Measurements from ENCODE around the gene HDAC1.
"Not testable (repeated sequence)": the region's sequence is repeated elsewhere in the genome, so short reads cannot be mapped to it uniquely, and the experiment has no call there.

HDAC1 gene

DNA sequence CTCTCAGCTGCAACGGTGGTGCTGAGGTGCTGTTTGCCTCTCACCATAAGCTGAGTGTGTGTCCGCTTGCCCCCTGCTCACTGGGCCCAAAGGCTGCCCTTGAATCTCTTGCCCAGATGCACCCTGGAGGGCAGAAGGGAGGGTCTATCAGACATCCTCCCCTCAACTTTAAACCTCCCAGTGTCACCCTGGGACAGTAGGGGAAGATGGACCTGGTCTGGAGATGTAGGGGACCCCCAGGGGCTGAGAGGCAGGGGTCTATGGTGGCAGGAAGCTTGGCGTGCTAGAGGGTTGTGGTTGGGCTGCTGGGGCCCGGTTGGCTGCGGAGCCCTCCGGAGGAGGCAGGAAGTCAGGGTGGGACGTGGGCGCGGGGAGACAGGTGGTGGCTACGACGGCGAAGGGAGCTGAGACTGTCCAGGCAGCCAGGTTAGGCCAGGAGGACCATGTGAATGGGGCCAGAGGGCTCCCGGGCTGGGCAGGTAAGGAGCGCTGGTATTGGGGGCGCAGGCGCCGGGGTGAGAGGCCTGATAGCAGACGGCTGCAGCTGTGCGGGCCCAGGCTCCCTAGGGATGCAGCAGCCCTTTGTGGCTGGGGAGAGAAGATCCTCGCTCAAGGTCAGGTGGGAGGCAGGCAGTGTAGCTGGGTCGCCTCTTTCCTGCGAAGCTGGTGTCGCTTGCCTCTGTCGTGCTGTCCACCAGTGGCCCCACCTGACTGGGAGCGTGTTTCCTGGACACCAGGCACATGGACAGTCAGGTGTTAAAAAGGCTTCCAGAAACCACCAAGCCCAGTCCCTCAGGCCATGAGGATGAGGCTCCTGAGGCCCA is 40.8 kb upstream of the HDAC1 start, which contains the start of gene LCK:
Gene LCK (plus strand): TSS at position 373 of the 824 bp plus-strand sequence. CDS start 23,065 bp downstream, outside the sequence.
- TF ChIP-seq, protein P1, sequence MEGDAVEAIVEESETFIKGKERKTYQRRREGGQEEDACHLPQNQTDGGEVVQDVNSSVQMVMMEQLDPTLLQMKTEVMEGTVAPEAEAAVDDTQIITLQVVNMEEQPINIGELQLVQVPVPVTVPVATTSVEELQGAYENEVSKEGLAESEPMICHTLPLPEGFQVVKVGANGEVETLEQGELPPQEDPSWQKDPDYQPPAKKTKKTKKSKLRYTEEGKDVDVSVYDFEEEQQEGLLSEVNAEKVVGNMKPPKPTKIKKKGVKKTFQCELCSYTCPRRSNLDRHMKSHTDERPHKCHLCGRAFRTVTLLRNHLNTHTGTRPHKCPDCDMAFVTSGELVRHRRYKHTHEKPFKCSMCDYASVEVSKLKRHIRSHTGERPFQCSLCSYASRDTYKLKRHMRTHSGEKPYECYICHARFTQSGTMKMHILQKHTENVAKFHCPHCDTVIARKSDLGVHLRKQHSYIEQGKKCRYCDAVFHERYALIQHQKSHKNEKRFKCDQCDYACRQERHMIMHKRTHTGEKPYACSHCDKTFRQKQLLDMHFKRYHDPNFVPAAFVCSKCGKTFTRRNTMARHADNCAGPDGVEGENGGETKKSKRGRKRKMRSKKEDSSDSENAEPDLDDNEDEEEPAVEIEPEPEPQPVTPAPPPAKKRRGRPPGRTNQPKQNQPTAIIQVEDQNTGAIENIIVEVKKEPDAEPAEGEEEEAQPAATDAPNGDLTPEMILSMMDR (IDR thresholded peaks at IDR 0.05; ENCODE audit: low read depth, low read length) = no peak
- no peak for DNase-seq (ENCODE audit: extremely low read depth, low read depth)

DNA sequence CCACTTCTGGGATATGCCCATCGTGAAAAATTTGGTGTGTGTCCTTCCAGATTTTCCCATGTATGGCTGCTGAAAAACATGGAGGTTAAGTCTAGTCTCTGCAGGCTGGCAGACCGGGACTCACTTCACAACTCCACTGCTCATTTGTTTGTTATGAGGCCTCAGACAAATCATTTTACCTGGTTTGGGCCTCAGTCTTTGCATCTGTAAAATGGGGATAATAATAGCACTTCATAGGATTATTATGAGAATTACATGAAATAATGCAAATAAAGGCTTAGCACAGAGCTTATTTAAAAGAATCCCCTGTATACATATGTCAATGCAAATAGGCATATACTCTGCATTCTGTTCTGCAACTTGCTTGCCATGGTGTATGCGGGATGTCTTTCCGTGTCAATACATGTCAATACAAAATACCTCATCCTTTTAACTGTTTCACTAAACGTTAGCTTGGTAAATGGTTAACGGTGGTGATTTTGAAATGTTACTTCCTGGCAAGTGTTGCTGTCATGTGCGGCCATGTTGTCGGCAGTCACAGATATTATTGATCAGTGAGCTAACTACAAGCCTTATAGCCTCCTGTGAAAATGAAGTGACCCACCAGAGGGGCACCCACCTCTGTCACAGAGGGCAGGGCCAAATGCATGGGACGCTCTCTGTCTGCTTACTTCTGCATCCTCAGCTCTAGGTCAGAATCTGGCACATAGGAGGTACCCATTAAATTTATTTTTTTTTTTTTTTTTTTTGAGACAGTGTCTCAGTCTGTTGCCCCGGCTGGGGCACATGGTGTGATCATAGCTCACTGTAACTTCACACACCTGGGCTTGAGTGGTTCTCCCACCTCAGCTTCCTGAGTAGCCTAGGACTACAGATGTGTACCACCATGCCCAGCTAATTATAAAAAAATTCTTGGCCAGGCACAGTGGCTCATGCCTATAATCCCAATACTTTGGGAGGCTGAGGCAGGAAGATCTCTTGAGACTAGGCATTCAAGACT is 36.5 kb upstream of the HDAC1 start:
- TF ChIP-seq, protein P1 (IDR thresholded peaks at IDR 0.05; ENCODE audit: low read depth, low read length) = no peak
- no peak for DNase-seq (ENCODE audit: extremely low read depth, low read depth)

GRCh38 chr1:32256473-32257226 is 35.2 kb upstream of the HDAC1 start:
- TF ChIP-seq, protein P1 (IDR thresholded peaks at IDR 0.05; ENCODE audit: low read depth, low read length) = no peak
- no peak for DNase-seq (ENCODE audit: extremely low read depth, low read depth)

DNA sequence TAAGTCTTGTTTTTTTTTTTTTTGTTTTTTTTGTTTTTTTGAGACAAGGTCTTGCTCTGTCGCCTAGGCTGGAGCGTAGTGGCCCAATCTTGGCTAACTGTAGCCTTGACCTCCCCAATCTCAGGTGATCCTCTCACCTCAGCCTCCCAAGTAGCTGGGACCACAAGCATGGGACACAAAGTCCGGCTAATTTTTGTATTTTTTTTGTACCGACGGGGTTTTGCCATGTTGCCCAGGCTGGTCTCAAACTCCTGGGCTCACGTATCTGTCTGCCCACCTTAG is 34.7 kb upstream of the HDAC1 start:
- no peak for DNase-seq (ENCODE audit: extremely low read depth, low read depth)
- TF ChIP-seq, protein P1 (IDR thresholded peaks at IDR 0.05; ENCODE audit: low read depth, low read length) = no peak

- DNase-seq (ENCODE audit: extremely low read depth, low read depth) = not testable (repeated sequence)
These were observed 28.7 kb upstream of the HDAC1 start for GRCh38 chr1:32263236-32263593.

- TF ChIP-seq, protein P1 (IDR thresholded peaks at IDR 0.05; ENCODE audit: low read depth, low read length) = no peak
- no peak for DNase-seq (ENCODE audit: extremely low read depth, low read depth)
These were observed 28.1 kb upstream of the HDAC1 start for GRCh38 chr1:32263744-32264143.

GRCh38 chr1:32265846-32266245 is 26.0 kb upstream of the HDAC1 start:
- no peak for DNase-seq (ENCODE audit: extremely low read depth, low read depth)
- TF ChIP-seq, protein P1 (IDR thresholded peaks at IDR 0.05; ENCODE audit: low read depth, low read length) = no peak

Data from AG09319 (cell line).